GM19240 (cell line): ENCODE measurements around the gene FOXP4.
A peak's percentile ranks its signal among the peaks of the same experiment; 100 is the strongest.
"Not testable (repeated sequence)": the region's sequence is repeated elsewhere in the genome, so short reads cannot be mapped to it uniquely, and the experiment has no call there.

Source experiments
- DNase-seq: peaks from one replicate; pipeline ENCODE4 v3.0.0; 2011; ENCODE audit warnings: low spot score; ENCODE audit not compliant: insufficient read length

Gene FOXP4

GRCh38 chr6:41598670-41599014 lies 52.5 kb downstream of the FOXP4 start:
- DNase-seq: no peak

DNA sequence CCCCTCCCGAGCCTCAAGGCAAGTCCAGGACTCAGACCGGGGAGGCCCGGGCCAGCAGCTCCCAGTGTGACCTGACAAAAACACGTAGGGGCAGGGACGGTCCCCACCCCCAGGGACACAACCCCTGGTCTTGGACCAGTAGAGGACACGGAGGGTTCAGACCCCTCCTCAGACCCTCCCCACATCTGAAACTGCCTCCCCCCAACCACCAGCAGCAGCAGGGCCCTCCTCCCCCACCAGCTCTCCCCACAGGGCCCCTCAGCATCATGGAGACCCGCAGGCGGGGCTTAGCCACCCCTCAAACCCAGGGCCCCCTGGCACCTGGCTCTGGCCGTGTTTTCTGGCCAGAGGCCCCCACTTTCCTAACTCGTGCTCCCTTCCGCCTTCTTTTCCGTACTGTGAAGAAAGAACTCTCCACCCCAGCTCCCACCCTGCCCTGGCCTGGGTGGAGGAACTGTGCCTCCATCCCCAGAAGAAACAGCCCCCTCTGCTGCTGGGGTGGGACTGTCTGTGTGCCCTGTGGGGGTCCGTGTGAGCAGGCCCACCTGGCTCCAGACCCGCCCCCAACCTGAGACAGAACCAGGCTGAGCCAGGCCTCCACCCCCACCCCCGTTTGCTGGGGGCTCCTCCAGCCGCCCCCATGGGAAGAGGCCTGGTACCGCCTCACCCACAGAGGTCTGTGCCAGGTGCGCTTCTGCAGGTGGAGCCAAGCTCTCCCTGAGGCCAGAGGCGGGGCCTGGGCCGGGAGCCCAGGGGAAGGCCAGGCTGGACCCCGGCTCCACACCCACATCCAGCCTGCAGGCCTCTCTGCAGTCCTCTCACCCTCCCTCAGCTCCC lies 53.1 kb downstream of the FOXP4 start:
- no peak for DNase-seq

DNA sequence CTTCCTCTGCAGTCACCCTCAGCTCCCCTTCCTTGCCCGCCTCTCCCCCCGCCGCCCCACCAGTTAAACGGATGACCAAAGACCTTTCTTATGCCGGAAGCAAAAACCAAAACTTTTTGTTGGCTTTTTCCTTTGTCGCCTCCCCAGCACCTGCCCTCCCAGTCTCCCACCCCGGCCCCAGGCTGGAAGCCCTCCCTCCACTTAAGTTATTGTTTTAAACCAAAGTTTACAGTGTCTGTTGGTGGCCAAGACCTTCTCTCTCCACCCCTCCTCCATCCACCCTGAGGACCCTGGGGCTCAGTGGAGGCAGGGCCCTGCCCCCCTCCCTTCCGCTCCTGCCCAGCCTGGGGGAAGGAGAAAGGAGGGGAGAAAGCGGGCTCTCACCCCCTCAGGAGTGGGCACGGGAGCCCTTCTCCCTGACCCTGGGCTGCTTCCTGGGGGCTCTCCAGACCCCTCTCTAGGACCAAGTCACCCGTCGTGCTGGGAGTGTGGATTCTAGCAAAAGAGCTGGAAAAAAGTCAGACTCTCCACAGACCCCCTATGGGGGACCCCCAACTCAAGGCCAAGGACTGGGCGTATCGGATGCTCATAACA lies 53.8 kb downstream of the FOXP4 start:
- no peak for DNase-seq

DNA sequence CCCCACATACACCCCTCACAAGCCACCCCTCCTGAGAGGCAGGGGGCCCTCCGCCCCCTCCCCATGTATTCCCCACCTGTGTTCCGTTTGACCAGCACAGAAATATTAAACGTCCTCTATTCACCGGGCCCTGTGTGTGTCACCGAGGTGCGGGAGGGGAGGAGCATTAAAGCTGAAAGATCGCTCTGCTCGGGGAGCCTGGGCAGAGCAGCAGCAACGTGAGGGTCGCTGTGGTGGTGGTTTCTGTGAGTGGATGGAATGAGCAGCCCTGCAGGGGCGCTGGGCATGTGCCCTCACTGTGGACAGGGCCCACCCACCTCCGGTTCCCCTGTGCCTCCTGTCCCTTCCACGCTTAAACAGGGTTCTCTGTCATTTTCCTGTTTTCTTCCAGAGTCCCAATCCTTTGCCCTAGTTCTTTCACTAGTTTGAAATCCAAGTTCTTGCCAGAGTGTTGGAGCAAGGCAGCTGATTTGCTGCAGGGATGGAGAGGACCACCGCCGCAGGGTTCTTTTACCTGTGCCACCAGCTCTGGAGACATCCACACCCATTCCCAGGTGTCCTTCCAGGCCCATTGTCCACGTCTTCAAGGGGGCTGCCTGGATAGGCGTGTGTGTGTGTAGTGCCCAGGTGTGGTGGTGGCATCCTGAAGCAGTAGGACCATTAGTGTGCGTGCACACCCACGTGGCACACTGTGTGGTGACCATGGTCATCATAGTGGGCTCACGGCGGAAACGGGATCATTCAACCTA lies 54.5 kb downstream of the FOXP4 start:
- no peak for DNase-seq

DNA sequence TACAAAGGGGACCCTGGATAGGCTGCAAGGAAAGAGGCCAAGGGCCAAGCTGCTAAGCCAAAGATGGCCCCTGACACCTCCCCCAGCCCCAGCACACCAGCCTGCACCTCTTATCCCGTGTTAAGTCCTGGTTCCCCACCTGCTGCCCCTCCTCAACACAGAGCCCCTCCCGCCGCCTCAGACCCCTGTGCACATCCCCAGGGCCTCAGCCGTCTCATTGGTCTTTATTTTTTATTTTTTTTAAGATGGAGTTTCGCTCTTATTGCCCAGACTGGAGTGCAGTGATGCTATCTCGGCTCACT lies 55.0 kb downstream of the FOXP4 start:
- DNase-seq: no peak

- DNase-seq: no peak
Measured at GRCh38 chr6:41602422-41602743, 56.2 kb downstream of the FOXP4 start.

DNA sequence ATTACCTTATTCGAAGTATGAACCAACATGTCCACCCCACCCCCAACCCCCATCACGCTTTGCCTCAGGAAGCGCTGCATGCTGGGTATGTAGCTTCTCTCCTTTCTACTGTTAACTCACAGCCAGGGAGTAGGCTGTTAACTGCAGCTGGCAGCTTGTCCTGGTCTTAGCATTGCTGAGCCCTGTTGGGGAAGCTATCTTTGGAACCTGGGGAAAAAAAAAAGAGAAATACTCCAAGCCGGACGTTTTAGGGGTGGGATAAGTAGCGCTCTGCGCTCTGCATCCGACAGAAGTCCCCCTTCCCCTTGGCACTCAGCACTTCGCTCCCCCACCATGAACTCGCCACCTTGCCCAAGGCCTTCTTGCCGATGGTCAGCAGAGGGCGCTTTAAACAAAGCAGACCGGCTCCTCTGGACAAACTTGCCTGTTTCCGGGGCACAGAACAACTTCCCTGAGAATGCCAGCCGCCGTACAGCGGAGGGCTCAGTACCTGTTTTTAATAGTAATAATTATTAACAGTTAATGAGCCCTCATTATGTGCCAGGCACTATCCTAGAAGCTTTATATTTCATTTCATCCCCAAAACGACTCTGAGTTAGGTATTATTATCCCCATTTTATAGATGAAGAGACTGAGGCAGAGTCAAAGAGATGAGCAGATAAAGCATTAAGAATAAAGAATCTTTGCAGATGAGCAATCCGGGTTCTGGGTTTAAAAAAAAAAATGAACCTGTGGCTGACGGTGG lies 56.9 kb downstream of the FOXP4 start:
- DNase-seq: peak; percentile 92

GRCh38 chr6:41604006-41604405 lies 57.8 kb downstream of the FOXP4 start:
- DNase-seq: no peak

DNA sequence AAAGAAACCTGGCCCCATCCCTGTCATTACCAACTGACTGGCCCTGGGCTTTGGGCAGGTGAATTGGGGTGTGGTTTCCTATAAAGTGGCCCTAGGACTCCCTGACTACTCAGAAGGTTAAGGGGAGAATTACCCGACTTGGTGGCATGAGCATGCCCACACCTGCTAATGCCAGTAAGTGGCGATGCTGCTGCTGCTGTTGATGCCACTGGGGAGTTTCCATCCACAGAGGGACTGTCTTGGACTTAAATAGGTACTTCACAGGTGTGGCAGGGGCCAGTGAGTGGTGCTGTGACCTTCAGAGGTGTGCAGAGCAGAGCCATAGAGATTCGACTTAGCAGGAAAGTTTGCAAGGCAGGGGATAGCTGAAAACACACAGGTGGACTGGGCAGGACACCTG lies 59.5 kb downstream of the FOXP4 start:
- no peak for DNase-seq

- DNase-seq: no peak
Measured at GRCh38 chr6:41607036-41607435, 60.9 kb downstream of the FOXP4 start.

DNA sequence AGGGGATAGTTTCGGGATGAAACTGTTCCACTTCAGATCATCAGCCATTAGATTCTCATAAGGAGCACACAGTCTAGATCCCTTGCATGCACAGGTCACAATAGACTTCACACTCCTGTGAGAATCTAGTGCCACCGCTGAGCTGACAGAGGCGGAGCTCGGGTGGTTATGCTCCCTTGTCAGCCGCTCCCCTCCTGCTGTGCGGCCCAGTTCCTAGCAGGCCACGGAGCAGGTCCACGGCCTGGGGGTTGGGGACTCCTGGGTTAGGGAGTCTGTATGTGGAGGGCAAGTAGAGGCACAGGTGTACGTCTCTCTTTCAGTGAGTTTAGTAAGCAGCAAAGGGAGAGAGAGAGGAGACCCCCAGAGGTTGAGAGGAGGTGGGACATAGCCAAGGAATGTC lies 61.6 kb downstream of the FOXP4 start:
- DNase-seq: no peak

DNA sequence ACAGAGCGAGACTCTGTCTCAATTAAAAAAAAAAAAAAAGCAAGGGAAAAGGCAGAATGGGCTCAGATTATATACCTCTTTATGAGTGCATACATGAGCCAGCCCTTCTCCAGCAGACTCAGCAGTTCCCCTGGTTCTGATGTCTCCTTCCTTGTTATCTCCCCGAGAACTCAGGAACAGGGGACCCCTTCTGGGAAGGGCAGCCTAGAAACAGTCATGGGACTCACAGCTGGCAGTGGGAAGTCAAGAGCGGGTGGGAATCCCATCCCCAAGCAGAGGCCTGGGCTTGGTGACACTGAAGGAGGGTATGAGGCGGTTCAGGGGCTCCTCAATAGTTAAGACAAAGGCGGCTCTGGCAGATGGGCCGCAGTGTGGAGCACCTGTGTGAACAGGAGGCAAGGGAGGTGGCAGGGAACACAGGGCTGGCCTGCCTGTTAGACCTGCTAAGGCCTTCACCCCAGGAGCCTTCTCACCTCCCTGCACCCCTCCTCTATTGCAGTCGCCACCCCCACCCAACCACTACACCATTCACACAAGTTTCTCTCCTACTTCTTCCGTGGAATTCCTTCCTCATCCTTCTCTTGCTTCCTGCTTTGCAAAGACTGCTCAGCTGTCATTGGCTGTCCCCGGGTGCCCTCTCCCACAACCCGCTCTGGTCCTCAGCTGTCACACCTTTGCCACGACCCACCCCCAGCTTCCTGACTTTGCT lies 62.4 kb downstream of the FOXP4 start:
- no peak for DNase-seq

- DNase-seq: no peak
Measured at GRCh38 chr6:41614715-41615114, 68.5 kb downstream of the FOXP4 start.

GRCh38 chr6:41615311-41615710 lies 69.1 kb downstream of the FOXP4 start:
- DNase-seq: no peak

DNA sequence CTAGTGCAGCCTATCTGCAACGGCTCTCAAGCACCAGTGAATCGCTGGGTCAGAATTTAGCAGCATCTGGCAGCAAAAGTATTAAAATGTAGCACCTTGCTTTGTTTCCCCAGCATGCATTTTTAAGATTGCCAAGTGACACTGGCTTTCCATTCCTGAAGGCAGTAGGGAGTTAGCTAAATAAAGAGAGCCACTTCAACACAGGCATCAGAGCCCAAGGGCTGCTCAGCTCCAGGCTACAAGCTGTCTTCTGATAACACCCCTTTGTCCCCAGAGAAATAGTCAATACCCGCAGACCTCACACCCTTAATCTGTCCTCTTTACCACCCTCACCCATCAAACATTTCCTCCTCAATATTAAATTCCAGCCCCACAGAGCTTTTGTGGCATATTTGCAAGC lies 72.4 kb downstream of the FOXP4 start:
- no peak for DNase-seq

DNA sequence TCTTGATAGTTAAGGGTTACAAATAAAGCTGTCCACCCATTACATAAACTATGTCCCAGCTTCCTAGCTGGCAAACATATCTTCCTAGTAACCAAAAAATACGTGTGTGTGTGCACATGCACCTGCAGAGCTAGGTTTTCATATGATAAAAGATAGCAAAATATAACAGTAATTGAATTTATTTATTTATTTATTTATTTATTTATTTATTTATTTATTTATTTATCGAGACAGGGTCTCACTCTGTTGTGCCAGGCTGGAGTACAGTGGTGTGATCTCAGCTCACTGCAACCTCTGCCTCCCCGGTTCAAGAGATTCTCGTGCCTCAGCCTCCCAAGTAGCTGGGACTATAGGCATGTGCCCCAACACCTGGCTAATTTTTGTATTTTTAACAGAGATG lies 73.0 kb downstream of the FOXP4 start:
- DNase-seq: not testable (repeated sequence)

DNA sequence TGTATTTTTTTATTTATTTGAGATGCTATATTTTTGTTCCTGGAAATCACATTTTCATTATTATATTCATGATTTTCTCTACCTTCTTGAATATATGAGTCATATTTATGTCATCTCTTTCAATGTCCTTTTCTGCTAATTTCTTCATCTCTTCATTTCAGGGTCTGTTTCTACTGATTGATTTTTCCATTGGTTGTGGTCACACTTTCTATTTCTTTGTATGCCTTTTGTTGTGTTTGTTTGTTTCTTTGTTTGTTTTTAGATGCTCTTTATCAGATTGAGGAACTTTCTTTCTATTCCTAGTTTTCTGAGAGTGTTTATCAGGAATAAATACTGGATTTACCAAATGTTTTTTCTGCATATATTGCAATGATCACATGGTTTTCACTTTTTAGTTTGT lies 75.2 kb downstream of the FOXP4 start:
- DNase-seq: no peak

- DNase-seq: no peak
Measured at GRCh38 chr6:41621802-41622201, 75.6 kb downstream of the FOXP4 start.

DNA sequence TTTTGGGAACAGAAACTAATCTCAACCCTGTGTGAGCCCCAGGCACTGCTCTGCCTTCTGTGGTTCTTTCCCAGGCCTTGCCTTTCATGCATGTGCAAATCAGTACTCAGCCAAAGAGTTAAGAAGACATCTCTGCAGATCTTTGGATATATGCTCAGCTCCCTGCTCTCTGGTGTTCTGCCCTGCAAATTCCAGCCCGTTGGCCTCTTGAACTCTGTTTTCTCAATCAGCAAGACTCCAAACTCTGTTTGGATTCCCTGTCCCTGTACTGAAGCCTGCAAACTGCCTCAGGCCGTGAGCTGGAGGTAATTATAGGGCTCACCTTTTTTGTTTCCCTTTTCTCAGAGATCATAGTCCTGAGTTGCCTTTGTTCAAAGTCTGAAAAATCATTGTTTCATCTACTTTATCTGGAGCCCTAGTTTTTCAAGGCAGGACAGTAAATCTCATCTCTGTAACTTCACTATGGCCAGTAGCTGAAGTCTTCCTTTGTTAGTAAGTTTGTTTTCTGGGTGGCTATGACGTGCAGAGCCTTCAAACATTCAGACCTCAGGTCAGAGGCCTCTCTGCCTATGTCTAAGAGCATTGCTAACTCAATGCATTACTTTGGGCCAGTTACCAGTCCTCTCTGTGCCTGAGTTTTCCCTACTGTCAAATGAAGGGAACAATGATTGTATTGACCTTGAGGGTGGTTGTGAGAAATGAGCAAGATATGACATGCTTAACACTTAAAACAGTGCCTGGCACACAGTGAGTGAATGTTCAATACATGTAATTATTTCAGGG lies 76.2 kb downstream of the FOXP4 start:
- DNase-seq: no peak

DNA sequence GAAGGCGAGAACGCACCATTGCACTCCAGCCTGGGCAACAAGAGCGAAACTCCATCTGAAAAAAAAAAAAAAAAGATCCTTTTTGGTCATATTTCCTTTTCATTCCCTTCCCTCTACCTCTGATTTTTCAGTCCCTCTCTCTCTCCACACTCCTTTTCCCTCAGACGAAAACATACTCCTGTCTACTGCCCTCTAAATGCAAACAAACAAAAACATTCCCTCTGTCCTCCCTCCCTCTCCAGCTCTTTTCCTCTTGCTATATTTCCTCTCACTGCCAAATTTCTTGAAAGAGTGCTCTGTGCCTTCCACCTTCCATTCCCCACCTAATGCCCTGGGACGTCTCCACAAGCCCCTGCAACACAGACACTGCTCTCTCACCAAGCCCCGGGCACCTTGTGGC lies 77.1 kb downstream of the FOXP4 start:
- DNase-seq: no peak
